Measurements from ENCODE around the gene TNFRSF12A.

DNA sequence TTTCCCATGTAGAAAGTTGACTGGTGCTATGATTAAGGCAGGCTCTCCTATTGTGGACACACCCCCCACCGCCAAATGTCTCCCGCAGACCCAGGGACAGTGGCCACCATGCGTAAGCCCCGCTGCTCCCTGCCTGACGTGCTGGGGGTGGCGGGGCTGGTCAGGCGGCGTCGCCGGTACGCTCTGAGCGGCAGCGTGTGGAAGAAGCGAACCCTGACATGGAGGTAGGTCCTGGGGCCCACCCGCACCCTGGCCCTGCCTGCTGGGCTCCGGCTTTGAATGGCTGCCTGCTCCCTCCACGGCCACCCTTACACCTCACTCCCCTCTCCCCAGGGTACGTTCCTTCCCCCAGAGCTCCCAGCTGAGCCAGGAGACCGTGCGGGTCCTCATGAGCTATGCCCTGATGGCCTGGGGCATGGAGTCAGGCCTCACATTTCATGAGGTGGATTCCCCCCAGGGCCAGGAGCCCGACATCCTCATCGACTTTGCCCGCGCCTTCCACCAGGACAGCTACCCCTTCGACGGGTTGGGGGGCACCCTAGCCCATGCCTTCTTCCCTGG lies 29.8 kb downstream of the TNFRSF12A start:
- TF ChIP-seq, protein P1, sequence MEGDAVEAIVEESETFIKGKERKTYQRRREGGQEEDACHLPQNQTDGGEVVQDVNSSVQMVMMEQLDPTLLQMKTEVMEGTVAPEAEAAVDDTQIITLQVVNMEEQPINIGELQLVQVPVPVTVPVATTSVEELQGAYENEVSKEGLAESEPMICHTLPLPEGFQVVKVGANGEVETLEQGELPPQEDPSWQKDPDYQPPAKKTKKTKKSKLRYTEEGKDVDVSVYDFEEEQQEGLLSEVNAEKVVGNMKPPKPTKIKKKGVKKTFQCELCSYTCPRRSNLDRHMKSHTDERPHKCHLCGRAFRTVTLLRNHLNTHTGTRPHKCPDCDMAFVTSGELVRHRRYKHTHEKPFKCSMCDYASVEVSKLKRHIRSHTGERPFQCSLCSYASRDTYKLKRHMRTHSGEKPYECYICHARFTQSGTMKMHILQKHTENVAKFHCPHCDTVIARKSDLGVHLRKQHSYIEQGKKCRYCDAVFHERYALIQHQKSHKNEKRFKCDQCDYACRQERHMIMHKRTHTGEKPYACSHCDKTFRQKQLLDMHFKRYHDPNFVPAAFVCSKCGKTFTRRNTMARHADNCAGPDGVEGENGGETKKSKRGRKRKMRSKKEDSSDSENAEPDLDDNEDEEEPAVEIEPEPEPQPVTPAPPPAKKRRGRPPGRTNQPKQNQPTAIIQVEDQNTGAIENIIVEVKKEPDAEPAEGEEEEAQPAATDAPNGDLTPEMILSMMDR (IDR thresholded peaks at IDR 0.05): no peak
- TF ChIP-seq EP300 (IDR thresholded peaks at IDR 0.05) (no peak), POLR2AphosphoS5 (IDR thresholded peaks at IDR 0.05) (no peak), POLR2A (IDR thresholded peaks at IDR 0.05) (no peak)
